HL-60/S4 treated with retinoic acid at 250 ng/mL for 4 days and 3 days (cell line): ENCODE data around the gene ARL5A.
"Not testable (repeated sequence)": the region's sequence is repeated elsewhere in the genome, so short reads cannot be mapped to it uniquely, and the experiment has no call there.

Source experiments
- in situ Hi-C: fragments of 300-500 bp; cut with MboI; formaldehyde crosslinking; loops from 2 replicates; pipeline ENCODE4 v1.7.0; 2022; ENCODE audit warnings: low sequenced_read_pairs

Gene ARL5A, protein sequence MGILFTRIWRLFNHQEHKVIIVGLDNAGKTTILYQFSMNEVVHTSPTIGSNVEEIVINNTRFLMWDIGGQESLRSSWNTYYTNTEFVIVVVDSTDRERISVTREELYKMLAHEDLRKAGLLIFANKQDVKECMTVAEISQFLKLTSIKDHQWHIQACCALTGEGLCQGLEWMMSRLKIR

DNA sequence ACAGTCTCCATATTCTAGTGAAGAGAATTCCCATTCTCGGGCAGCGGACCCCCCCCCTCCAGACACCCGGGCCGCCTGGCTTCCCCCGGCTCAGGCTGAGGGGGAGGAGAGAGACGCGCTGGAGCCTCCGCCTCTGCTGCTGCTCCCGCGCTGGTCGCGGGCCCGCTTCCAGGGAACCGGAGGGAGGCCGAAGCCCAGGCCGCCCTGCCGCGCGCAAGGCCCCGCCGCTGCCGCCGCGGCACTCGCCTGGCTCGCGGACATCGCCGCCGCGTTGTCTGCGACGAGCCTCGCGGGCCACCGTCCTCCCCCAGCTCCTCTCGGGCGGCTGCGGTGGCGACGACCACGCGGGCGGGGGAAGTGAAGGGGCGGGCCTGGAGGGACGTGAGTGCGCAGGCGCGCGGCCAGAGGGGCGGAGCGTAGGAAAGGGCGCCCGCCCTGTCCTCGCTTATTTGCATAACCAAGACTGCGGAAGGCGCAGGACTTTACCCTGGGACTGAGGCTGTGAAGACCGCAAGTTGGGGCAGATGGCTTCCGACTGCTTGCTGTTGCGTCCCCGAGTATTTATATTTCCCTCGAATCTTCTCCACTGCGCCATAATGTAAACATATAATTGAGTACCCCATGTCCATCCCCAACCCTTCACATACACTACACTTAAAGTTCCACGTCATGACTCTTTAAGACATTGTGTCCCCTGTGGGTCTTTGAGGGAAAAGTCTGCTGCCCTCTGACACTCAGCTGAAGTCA lies at the start of gene ARL5A:
Gene ARL5A (minus strand): TSS at position 279 of the 747 bp plus-strand sequence. CDS start 245 bp downstream, at position 34.
- in situ Hi-C loops: no loop called here

DNA sequence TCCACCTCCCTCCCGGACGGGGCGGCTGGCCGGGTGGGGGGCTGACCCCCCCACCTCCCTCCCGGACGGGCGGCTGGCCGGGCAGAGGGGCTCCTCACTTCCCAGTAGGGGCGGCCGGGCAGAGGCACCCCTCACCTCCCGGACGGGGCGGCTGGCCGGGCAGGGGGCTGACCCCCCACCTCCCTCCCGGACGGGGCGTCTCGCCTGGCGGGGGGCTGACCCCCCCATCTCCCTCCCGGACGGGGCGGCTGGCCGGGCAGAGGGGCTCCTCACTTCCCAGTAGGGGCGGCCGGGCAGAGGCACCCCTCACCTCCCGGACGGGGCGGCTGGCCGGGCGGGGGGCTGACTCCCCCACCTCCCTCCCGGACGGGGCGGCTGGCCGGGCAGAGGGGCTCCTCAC lies 47.4 kb upstream of the ARL5A start:
- in situ Hi-C loops: not testable (repeated sequence)

DNA sequence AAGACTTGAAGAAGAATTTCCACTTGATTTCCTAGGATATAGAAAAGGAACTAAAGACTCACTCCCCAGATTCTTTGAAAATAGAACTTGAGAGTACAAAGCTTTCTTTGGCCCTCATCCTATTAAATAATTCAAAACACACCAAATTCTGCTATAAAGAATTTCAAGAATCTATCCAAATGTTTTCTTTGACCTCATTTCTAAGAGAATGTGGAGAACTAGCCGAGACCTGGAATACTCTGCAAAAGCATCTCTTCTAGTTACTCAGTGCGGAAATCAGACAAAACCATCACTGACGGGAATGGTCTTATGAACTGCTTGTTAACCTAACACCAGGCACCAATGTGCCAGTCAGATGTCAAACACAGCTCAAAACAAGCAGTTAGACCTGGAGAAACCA lies 44.2 kb upstream of the ARL5A start:
- in situ Hi-C loops: no loop called here

DNA sequence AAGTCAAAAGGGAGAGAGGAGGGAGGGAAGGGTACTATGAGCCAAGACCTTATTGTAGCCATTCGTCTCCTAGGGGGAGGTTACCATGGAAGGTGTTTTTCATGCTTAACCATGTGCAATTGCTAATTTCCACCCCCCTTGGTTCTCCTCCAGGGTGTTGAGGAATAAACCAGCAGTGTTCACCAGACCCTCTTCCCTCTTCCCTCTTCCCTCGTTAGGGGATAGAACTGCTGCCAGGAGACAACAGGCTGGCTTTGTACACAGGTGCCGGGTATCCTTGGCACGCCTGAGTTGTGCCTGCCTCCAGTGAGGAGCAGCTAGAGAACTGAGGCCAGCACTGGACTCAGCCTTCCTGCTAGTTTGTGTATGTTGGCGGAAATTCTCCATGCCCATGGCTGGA lies 41.1 kb upstream of the ARL5A start:
- in situ Hi-C loops: no loop called here

DNA sequence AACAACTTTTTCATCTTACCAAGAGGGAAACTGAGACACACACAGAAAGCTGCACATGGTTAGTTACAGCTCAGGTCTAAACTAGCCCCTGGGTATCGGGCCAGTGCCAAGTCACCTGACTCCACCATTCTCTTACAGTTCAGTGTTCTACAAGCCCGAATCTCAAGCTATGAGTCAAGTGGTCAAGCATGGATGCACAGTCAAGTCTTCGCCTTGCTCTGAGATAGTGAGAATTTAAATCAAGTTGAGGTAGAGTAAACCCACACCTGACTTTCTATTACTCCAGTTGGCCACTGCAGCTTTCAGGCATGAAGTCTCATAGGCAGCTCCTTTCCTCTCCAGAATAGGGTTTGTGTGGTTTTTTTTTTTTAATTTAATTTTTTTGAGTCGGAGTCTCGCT lies 34.5 kb upstream of the ARL5A start:
- in situ Hi-C loops: no loop called here

DNA sequence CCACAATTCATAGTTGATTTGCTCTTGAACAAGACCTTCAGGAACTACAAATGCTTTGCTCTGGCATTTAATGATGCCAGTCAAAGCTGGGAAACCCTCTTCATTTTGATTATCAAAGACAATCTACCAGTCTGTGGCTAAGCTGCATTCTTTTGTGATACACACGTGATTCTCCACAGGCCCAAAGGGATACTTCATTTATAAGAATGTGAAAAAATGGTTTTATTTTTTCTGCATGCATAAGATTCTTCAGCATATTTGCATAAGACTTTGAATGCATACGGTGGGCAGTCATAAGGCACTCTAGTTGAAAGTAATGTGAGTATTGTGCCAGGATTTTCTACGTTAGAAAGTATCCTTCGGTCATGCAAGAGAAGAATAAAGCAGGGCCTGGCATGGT lies 33.0 kb upstream of the ARL5A start:
- in situ Hi-C loops: no loop called here

DNA sequence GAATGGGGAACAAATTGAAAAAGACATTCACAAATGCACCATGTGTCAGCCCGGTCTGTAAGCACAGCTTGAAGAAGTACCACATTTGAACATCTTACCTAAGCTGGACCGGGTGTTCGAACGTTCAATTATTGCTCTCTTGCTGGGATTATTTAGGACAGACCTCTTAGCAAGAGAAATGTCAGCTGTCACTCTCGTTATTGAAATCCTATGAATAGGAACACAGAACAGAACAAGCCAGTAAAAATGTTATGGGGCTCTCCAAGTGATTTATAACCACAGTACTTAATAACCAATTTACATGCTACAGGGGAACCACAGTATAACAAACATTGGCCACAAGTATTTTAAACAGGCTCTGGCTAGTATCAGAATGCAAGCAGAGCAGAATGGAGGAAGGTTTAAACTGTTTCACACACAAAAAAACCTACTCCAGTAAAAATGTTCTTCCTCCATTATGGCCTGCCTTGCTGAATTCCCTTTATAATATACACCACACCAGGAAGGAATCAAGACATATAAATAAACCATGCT lies 32.5 kb upstream of the ARL5A start:
- in situ Hi-C loops: no loop called here

DNA sequence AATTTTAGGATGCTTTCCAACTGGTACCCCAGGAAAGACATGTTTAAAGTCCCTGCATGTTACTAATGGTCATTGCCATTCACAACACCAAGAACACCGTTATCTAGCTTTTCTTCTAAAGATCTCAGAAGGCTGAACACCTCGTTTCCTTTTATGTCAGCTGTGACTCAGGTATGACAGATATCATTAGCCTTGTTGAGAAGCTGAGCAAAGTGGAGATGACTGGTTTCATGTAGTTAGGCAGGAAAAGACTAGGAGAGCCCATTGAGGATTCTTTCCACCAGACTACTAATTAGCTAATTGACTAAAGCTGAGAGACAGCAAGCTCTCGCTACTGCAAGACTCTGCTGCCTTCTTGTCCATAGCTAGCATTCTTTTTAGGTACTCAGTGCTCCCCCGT lies 32.0 kb upstream of the ARL5A start:
- in situ Hi-C loops: no loop called here

DNA sequence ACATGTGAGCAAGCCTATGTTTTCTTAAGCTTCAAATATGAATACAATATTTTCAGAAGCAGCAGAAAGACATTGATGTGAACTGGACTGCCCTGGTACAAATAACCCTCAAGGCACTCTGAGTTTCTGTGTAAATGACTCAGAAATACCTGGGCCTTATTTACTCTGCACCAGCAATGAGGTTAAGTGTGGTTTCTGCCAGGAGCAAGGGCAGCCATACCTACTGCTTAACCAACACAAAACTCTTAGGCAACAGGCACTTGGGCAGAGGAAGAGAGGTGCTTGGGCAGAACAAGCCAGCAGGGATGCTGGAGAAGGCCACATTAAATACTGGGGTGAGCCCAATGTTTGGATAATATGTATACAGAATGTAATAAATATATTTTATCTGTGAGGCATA lies 29.4 kb upstream of the ARL5A start:
- in situ Hi-C loops: no loop called here

DNA sequence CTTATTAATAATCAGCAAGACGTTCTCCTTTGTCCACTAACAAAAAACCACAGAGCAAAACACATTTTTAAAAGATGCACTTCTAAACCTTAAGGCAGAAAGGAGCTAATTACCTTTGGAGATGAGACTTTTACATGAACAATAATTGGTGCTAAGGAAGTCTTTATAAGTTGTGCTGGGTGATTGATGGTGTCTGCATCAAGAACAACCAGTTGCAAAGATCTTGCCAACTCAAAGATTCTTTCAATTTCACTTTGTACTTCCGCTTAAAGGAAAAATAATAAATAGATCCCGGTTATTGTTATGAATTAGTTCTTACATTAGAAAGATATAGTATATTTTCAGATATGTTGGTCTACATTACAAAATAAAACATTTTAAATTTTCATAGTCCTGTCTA lies 26.9 kb upstream of the ARL5A start:
- in situ Hi-C loops: no loop called here

DNA sequence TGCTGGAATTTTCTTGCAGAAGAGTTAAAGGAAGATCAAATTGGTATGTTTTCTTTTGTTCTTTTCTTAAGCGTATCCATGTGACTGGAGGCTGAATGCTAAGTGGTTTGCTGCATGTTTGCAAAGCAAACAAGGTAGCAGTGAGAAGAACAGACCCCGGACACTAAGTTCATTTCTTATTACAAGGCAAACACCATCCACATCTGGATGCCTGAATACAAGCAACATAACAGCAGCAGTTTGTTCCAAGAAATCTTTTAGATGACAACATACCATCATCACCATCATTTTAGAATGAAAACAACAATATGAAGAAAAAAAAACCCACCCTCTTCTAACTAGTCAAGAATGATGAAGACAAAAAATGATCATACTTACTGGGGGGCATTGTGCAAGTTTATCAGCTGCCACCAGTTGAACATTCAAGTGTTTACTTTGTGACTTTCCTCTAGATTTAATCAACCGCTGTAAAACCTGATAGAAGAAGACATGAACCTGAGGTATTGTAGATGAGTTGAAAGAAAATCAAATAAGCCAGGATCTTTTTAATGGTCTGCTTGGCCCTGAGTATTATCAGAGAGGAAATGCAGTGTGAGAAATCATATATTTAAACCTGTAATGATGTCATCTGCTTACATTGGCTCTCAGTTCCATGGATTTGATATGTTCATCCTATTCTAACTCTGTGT lies 25.0 kb upstream of the ARL5A start:
- in situ Hi-C loops: no loop called here

DNA sequence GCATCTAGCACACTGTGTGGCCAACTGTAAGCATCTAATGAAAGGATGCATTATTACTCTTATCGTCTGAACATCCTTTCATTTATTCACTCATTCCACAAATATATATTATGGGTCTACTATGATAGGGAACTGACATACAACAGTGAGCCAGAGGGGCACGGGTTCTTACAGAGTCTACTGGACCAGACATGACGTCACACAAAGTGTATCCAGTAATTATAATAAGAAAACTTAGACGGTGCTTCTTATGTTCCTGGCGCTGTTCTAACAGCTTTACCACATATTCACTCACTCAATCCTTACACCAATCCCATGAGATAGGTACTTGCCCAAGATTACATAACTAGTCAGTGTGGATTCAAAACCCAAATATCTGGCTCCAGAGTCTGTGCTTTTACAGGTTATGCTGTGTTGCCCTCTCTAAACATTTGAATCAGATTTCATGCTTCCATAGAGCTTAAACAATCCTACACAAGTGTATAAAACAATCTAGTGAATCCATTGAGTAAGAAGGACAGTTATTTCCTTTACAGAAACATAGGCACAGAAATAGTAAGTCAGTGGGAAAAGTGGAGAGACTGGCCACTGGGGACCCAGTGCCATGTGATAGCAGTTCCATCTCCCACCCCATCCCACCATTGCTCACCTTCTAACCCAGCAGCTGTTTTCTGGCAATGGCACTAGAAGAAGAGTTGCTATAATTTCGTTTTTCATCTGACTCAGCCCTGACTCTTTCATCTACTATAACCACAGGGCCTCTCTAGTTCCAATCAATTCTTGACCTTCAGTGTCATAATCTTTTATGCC lies 24.2 kb upstream of the ARL5A start:
- in situ Hi-C loops: no loop called here

DNA sequence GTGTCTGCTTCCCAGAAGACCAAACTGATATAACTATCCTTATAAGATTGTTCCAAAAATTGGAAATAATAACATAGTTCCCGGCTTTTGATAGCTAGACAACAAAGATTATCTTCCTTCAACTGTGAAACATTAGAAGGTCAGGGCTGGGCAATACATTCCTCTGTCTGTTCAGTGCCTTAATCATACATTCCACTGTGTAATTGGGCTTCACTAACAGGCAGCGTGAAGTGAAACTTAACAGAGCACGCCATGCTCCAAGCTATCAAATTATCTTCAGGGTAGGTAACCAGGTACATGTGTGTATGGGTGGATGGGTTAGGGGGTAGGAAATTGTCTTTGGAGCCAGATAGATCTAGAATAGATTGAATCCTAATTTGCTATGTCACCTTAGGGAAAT lies 23.5 kb upstream of the ARL5A start:
- in situ Hi-C loops: no loop called here

DNA sequence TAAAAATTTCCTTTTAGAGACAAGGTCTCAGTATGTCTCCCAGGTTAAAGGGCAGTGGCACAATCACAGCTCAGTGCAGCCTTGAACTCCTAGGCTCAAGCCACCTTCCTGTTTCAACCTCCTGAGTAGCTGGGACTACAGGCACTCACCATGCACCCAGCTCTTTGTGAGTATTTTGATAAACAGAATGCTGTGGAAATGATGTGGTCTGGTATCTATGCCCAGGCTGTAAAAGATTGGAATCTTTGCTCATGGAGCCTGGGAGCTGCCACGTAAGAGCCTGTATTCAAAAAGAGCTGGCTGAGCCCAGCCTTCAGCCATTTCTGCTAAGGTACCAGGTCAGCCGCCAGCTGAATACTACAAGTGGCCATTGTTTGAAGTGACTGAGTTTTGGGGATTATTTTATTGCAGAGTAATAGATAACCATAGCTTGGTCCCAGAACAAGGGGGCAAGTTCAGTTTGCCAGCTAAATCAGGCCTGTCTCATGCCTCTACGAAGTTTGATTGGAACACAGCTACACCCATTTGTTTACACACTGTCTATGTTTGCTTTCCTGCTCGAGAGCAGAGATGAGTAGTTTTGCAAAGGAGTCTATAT lies 21.3 kb upstream of the ARL5A start:
- in situ Hi-C loops: no loop called here

DNA sequence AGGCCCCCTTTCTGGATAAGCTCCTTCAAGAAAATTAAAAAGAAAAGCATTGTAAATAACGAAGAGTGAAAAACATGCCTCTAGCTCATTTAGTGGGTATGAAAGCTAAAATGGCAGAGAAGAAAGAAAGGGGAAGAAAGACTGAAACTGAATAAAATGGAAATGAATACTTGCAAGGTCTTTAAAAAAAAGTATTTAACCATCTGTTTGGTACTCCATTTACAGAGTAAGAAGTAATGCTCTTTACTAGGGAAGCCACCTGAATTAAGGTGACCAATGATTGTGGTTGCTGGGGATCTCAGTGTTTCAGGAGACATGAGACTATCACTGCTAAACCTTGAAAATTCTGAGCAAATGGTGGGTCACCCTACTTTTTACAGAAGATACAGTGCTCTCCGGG lies 17.7 kb upstream of the ARL5A start:
- in situ Hi-C loops: no loop called here

DNA sequence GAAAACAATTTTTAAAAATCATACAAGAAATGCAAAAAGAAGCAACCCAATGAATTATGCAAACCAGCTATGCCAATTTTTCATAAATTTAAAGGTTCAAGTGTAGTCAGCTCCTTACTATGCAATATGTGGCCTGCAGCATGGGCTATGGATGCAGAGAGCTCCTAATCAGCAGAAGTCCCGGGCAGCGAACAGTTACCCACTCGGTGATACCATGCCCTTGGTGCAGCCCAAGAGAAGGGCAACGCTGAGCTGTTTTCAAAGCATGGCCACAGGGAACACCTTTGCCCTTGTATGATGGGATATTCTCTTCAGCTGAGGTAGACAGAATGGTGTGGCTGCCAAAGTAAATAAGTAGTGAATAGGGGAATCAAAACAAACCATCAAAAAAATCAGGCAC lies 17.3 kb upstream of the ARL5A start:
- in situ Hi-C loops: no loop called here

DNA sequence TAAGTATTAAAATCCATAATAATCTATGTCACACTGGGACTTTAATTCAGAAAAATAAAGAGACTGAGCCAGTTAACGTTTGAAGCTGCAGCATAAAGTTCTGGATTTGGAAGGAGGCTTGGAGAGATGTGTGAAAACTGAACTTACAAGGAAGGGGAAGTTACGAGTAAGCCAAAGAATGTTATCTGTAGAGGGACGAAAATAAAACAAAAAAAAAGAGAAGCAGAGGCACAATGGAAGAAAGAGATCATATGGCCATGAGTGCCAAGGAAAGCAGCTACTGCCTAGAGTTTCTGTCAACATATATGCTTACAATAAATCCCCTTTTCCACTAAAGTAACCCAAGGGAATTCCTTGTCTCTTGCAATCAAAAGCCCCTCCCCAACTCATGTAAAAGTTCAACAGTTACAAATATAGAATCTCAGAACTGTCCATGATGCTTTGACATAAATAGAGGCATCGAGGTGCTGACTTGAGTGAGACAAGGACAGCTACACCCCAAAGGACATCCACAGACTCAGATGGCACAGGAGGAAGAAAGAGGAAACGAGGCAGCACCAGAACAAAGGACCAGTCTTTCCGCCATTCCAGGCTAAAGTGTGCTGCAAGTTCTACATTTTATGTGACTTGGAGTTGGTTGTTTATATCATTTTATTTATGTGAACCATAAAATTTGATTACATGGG lies 16.1 kb upstream of the ARL5A start:
- in situ Hi-C loops: no loop called here

DNA sequence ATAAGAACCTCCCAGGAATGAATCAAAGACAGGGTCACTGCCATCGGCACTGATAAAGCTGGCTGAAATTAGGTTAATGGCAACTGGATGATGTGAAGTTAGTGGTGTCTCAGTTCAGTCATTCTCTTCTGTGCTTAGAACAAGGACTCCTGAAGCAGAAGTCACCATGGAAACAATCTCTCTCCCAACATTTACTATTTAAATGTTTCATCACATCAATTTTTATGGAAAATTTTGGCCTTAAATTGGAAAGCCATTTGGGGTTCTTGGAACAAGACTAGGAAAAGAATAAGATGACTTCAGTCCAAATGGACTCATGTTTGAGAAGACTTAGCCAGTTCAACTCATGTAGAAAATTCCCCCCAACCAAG lies 15.5 kb upstream of the ARL5A start:
- in situ Hi-C loops: no loop called here

DNA sequence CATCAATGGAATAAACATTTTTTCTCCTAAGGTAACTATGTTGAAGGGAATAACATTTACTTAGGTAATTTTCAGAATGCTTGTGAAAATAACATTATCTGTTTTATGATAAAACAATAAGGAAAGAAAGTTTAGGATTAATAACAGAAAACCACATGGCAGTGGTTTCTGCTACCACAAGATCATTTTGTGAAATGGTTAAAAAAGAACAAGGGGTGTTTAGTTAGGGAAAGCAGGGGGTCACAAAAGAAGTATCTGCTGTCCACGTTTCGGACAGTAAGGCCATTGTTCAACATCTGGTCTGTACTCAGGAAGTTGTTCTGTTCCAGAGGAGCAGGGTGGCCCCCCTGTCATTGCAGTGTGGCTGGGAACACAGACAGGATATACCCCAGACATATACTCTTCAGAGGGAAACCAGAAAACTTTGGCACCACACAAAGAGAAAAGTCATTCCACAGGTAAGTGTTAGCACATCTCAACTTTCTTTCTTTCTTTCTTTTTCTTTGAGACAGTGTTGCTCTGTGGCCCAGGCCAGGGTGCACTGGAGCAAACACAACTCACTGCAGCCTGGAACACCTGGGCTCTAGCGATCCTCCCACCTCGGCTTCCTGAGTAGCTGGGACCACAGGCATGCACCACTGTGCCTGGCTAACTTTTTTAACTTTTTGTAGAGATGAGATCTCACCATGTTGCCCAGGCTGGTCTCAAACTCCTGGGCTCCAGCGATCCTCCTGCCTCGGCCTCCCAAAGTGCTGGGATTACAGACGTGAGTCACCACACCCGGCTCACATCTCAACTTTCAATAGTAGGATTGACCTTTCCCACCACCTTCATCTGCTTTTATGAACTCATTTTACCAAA lies 14.8 kb upstream of the ARL5A start:
- in situ Hi-C loops: no loop called here
